K562 (cell line): ENCODE results near the gene NQO2. TPM values are rescaled to one million over a fixed set of nuclear protein-coding genes. Genes with fewer than 3 reads are reported as not detected.

Experiments
- ARID2 ChIP-seq: fragments of 450-650 bp; IDR thresholded peaks from 2 replicates; pipeline ENCODE4 v1.6.1; 2017; ENCODE audit warnings: antibody characterized with exemption, mild to moderate bottlenecking
- CBX8 ChIP-seq: fragments of 200-600 bp; sonication (generic); IDR thresholded peaks from 2 replicates; pipeline ENCODE4 v1.6.1; 2012; ENCODE audit warnings: borderline replicate concordance, mixed run types, low read depth, mild to moderate bottlenecking, moderate library complexity, mixed read lengths, low read length, control low read depth, inconsistent platforms; ENCODE audit not compliant: poor library complexity, severe bottlenecking; ENCODE audit errors: extremely low read depth
- CHCHD3 ChIP-seq: fragments of 250-450 bp; sonication (Bioruptor Pico); IDR thresholded peaks from 2 replicates; pipeline ENCODE4 v2.1.2; 2022; ENCODE audit warnings: mild to moderate bottlenecking
- ELF4 ChIP-seq: fragments of 450-650 bp; formaldehyde crosslinking; IDR thresholded peaks from 2 replicates; pipeline ENCODE4 v1.4.0; 2022; ENCODE audit warnings: missing genetic modification characterization
- EP400 ChIP-seq: fragments of 450-650 bp; IDR thresholded peaks from 2 replicates; pipeline ENCODE4 v1.6.1; 2017; ENCODE audit warnings: antibody characterized with exemption, mild to moderate bottlenecking, moderate library complexity
- FOXJ3 ChIP-seq: sonication (generic); formaldehyde crosslinking; IDR thresholded peaks from 2 replicates; pipeline ENCODE4 v1.4.0; 2020; ENCODE audit warnings: mild to moderate bottlenecking, missing genetic modification reagents
- HDAC8 ChIP-seq: fragments of 450-650 bp; IDR thresholded peaks from 2 replicates; pipeline ENCODE4 v1.6.1; 2016; ENCODE audit warnings: mild to moderate bottlenecking, missing genetic modification characterization, moderate library complexity, missing compliant biosample characterization
- KLF6 ChIP-seq: fragments of 250-450 bp; sonication (Bioruptor Pico); IDR thresholded peaks from 2 replicates; pipeline ENCODE4 v1.4.0; 2020; ENCODE audit warnings: mild to moderate bottlenecking, moderate library complexity, borderline replicate concordance
- MCM2 ChIP-seq: fragments of 450-650 bp; IDR thresholded peaks from 2 replicates; pipeline ENCODE4 v1.6.1; 2017; ENCODE audit warnings: low read depth, mild to moderate bottlenecking
- PHF8 ChIP-seq: fragments of 200-600 bp; sonication (generic); IDR thresholded peaks from 2 replicates; pipeline ENCODE4 v1.6.1; 2012; ENCODE audit warnings: mixed run types, mild to moderate bottlenecking, inconsistent platforms, low read length, moderate library complexity, borderline replicate concordance
- PYGO2 ChIP-seq: fragments of 450-650 bp; IDR thresholded peaks from 2 replicates; pipeline ENCODE4 v1.6.1; 2016; ENCODE audit warnings: mild to moderate bottlenecking, missing genetic modification characterization, moderate library complexity, missing compliant biosample characterization
- RB1 ChIP-seq: fragments of 450-650 bp; IDR thresholded peaks from 2 replicates; pipeline ENCODE4 v1.6.1; 2017; ENCODE audit warnings: low read depth, mild to moderate bottlenecking
- ZNF324 ChIP-seq: fragments of 250-450 bp; sonication (Bioruptor Pico); IDR thresholded peaks from 2 replicates; pipeline ENCODE4 v1.4.0; 2020; ENCODE audit warnings: mild to moderate bottlenecking
- ZNF79 ChIP-seq: fragments of 250-450 bp; sonication (Bioruptor Pico); IDR thresholded peaks from 2 replicates; pipeline ENCODE4 v1.4.0; 2020; ENCODE audit warnings: low read depth, mild to moderate bottlenecking, moderate library complexity
- polyA plus RNA-seq, 8 experiments: library from polyadenylated mRNA; depleted of rRNA in 4 of 8; stranded (reverse) in 5 of 8; unstranded in 3 of 8; fragments of >200 nt; fragmentation: Nextera tagmentation in 2 of 8; fragmentation: Illumina TruSeq in 1 of 8; extraction: Ambion mirVana in 2 of 8; extraction: Trizol in 1 of 8; gene quantifications; 2 replicates each; pipeline versions ENCODE4 v1.2.1 to v1.2.3, GENCODE V29; 2011 to 2014; ENCODE audit warnings: inconsistent platforms in 1 of 8, missing spikeins in 1 of 8
- total RNA-seq, 7 experiments: library from RNA; depleted of rRNA in 6 of 7; stranded (reverse); fragments of >200 nt in 6 of 7; fragmentation: Illumina TruSeq in 2 of 7; extraction: Trizol in 2 of 7; gene quantifications; 2 replicates each; pipeline versions ENCODE4 v1.2.1 to v1.2.3, GENCODE V29; 2011 to 2021; ENCODE audit warnings: low replicate concordance in 1 of 7
- TF ChIP-seq, protein P1 (sequence below): fragments of 250-450 bp; sonication (Bioruptor Pico); IDR thresholded peaks from 2 replicates; pipeline ENCODE4 v1.6.1; 2021; ENCODE audit warnings: mild to moderate bottlenecking
- TF ChIP-seq, protein P2 (sequence below): fragments of 250-450 bp; sonication (Bioruptor Pico); IDR thresholded peaks from 2 replicates; pipeline ENCODE4 v1.8.0; 2022; ENCODE audit warnings: moderate library complexity, mild to moderate bottlenecking, inconsistent platforms
- TF ChIP-seq, protein P3 (sequence below): fragments of 250-450 bp; sonication (Bioruptor Pico); IDR thresholded peaks from 2 replicates; pipeline ENCODE4 v1.5.0; 2021; ENCODE audit warnings: mild to moderate bottlenecking, moderate library complexity
- TF ChIP-seq, protein P4 (sequence below): conservative IDR thresholded peaks from 2 replicates; pipeline ENCODE4 v1.6.1; 2011; ENCODE audit warnings: low read depth, mild to moderate bottlenecking, low read length; ENCODE audit not compliant: control insufficient read depth
- TF ChIP-seq, protein P5 (sequence below): fragments of 250-450 bp; sonication (Bioruptor Pico); IDR thresholded peaks from 2 replicates; pipeline ENCODE4 v1.8.0; 2022; ENCODE audit warnings: moderate library complexity, mild to moderate bottlenecking, inconsistent platforms

The NQO2 gene
- total and polyA plus RNA-seq, 9 of the 15 experiments (the other 6 are each of a cell fraction or from before 2014, with no cell fraction given), result 54.6 to 214 (median 116) TPM

DNA sequence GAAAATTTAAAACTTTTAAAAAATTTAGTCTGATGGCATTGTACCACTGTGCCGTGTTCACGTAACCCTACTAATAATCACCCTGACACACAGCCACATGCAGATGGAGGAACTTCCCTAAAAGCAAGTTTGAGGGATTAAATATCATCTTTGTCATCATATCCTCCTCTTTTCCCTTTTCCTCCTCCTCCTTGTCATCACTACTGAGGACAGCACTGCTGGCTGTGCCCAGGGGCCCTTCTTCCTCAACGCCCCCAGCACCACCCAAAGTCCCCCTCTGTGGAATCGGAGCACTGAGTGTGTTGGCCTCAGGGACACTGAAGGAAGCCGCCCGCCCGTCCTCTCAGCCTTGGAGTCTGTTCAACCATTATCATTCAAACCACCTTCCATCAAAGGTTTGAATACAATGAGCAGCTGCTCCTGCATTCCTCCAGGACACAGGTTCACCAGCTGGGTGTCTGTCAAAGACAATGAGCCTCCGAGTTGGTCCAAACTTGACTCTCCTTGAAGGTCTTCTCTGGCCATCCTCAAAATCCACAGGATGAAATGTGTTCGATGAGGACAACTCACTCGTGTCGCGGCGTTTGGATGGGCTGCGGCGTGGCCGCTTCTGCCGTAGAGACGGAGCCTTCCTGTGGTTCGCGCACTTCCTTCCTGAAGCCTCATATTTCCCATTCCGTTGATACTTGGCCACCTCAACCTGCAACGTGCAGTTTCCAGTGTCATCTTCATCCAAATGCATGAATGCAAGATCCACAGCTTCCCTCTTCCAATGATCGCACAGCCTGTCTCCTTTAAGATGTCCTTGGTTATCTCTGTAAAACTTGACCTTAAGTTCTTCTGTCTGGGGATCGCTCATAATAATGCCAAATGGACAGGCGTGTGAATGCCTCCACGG is 23.3 kb downstream of the NQO2 start (continued):
- no peak for TF ChIP-seq CBX8
- TF ChIP-seq, protein P1, sequence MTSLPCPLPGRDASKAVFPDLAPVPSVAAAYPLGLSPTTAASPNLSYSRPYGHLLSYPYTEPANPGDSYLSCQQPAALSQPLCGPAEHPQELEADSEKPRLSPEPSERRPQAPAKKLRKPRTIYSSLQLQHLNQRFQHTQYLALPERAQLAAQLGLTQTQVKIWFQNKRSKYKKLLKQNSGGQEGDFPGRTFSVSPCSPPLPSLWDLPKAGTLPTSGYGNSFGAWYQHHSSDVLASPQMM, result no peak
- TF ChIP-seq, protein P2, sequence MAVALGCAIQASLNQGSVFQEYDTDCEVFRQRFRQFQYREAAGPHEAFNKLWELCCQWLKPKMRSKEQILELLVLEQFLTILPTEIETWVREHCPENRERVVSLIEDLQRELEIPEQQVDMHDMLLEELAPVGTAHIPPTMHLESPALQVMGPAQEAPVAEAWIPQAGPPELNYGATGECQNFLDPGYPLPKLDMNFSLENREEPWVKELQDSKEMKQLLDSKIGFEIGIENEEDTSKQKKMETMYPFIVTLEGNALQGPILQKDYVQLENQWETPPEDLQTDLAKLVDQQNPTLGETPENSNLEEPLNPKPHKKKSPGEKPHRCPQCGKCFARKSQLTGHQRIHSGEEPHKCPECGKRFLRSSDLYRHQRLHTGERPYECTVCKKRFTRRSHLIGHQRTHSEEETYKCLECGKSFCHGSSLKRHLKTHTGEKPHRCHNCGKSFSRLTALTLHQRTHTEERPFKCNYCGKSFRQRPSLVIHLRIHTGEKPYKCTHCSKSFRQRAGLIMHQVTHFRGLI, result no peak
- TF ChIP-seq CHCHD3 (CRISPR knock-in tag), result no peak
- TF ChIP-seq FOXJ3, result no peak
- TF ChIP-seq, protein P3, sequence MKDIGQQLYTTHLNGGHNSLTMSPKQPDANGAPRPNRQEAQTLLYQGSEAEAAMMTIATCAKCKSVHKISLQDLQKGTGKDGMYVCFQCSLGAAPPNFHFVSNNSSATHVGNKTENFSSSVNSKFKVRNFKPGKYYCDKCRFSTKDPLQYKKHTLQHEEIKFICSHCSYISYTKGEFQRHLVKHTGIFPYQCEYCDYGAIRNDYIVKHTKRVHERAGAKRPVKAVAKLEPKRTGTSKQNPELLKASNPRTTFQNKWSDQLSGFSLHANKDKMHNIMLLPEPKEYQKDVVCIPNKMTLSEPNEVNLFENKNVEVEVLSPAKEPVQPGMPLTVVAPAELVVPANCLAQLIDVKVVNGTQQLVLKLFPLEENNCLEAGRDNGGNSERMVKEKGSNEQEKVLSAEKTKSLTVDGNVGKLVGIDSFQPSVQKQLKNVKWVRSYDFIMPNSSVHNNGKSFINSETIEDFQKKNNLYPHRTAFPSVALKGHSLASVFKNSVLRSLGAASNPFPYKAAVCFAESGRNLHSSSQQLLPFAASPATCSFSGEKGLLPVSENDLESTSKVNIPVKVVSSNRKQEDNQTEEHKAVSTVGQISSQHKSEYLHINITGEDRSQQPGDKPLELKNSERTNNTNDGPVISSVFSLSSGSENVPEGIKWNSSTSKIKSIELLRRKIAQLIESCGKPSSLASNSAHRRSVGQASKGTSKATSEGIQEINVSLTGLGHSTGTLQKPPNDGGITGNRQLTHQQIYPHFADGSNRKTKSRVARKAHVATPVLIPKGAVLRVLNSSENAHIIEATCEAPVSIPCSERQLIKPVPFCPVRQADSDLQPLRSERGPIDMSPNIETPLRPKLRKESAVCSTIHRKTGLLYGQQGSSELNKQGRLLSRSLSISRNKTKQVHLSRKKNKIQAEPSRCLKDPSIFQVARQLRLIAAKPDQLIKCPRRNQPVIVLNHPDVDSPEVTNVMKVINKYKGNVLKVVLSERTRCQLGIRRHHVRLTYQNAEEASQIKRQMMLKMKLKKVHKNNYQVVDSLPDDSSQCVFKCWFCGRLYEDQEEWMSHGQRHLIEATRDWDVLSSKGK (CRISPR knock-in tag), result 0 out of 2 replicates have a peak, but pooled peaks have one; percentile 37
- peak; percentile 57; the same call in 1 of the 2 replicates for TF ChIP-seq ARID2
- no peak for TF ChIP-seq EP400
- no peak for TF ChIP-seq KLF6
- TF ChIP-seq PHF8, result no peak
- TF ChIP-seq ZNF324 (CRISPR knock-in tag), result peak; percentile 13; the same call in 1 of the 2 replicates
- TF ChIP-seq HDAC8 (tag), result no peak
- TF ChIP-seq ZNF79 (CRISPR knock-in tag), result no peak
- no peak for TF ChIP-seq PYGO2 (tag)
- no peak for TF ChIP-seq RB1
- TF ChIP-seq, protein P4, sequence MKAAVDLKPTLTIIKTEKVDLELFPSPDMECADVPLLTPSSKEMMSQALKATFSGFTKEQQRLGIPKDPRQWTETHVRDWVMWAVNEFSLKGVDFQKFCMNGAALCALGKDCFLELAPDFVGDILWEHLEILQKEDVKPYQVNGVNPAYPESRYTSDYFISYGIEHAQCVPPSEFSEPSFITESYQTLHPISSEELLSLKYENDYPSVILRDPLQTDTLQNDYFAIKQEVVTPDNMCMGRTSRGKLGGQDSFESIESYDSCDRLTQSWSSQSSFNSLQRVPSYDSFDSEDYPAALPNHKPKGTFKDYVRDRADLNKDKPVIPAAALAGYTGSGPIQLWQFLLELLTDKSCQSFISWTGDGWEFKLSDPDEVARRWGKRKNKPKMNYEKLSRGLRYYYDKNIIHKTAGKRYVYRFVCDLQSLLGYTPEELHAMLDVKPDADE, result no peak; the same call in 1 of the 2 replicates
- no peak for TF ChIP-seq MCM2
- TF ChIP-seq, protein P5, sequence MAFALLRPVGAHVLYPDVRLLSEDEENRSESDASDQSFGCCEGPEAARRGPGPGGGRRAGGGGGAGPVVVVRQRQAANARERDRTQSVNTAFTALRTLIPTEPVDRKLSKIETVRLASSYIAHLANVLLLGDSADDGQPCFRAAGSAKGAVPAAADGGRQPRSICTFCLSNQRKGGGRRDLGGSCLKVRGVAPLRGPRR (CRISPR knock-in tag), result no peak
- TF ChIP-seq ELF4, result no peak
